ENCODE results near the gene GIPR. TPM values are rescaled to one million over a fixed set of nuclear protein-coding genes. Genes with fewer than 3 reads are reported as not detected.

The GIPR gene
- total and polyA plus RNA-seq, 8 donors = 1.9 to 44.9 (median 6.8) TPM

GRCh38 chr19:45645068-45645630 lies 22.9 kb upstream of the GIPR start:
- DNase-seq = no peak
- Histone ChIP-seq H3K9me3 (no peaks in the 10 kb centered on the region), H3K4me1 (peaks cover 33 to 52% (median 46%) of the 10 kb centered on the region in 4 donors), H3K36me3 (no peaks in the 10 kb centered on the region), H3K27ac (peak overlapping the region in 1 of 5 donors; percentile 53), H3K27me3 (peaks cover 3 to 46% (median 4%) of the 10 kb centered on the region in 3 donors), H3K4me3 (peak overlapping the region; percentile 33 to 52 (median 46))
- intact Hi-C loops (cut with DNase I; ENCODE audit: low total_unique reads) = loop anchor here (10.0 kb wide), 1 partner anchor 120 kb away; no protein-coding TSS in a partner anchor
- 8 to 40% (median 20%) methylated on average over 5 to 35 of the region's 35 CpGs for WGBS, 5 donors
- no peak for TF ChIP-seq POLR2AphosphoS5 (IDR thresholded peaks at IDR 0.05)
- TF ChIP-seq EP300 (IDR thresholded peaks at IDR 0.05) = no peak
- TF ChIP-seq POLR2A (IDR thresholded peaks at IDR 0.05) = no peak
- TF ChIP-seq CTCF (IDR thresholded peaks at IDR 0.05) = no peak

DNA sequence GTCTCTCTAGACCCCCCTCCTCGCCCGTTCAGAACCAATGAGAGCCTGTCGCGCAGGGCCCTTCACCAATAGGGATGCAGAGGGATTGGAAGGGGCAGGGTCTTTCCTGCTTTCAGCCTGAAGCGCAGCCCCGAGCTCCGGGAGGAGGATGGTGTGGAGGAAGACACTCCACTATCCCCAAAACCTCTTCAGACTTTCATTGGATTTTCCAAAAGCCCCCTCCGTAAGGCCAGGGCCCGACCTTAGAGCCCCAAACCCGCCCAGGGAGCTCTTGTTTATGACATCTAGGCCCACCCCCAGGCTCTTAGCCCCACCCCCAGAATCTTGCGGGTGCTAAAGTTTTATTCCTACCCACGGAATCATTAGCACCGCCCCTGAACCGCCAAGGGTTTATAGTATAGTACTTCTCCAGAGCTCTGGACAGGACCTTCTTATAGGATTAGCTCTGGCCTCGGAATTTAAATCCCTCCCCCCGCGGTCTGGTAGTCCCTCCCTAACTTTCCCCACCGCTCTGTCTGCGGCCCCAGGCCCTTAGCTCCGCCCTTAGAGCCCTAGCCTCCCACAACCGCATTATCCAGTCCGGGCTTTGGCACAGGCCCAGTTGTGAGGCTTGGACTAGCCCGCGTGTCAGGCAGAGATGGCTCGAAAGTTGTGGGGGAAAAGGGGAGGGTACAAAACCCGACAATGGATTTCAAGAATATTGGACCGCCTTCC lies 22.2 kb upstream of the GIPR start:
- Histone ChIP-seq H3K9me3 (no peaks in the 10 kb centered on the region), H3K27me3 (peaks cover 3 to 48% (median 4%) of the 10 kb centered on the region in 3 donors), H3K4me3 (peak overlapping the region; percentile 33 to 52 (median 46)), H3K36me3 (no peaks in the 10 kb centered on the region), H3K27ac (peak overlapping the region in 4 of 5 donors; percentile 9 to 53 (median 30)), H3K4me1 (peaks cover 33 to 48% (median 43%) of the 10 kb centered on the region in 4 donors)
- WGBS, 5 donors = 1 to 2% (median 2%) methylated on average over 25 to 27 of the region's 27 CpGs
- intact Hi-C loops (cut with DNase I; ENCODE audit: low total_unique reads) = loop anchor here (10.0 kb wide), 1 partner anchor 121 kb away; no protein-coding TSS in a partner anchor
- DNase-seq = peak; percentile 88 to 93
- TF ChIP-seq CTCF (IDR thresholded peaks at IDR 0.05) (no peak), EP300 (IDR thresholded peaks at IDR 0.05) (no peak), POLR2AphosphoS5 (IDR thresholded peaks at IDR 0.05) (no peak), POLR2A (IDR thresholded peaks at IDR 0.05) (no peak)

- Histone ChIP-seq H3K27ac (peak overlapping the region in 3 of 5 donors; percentile 9 to 53 (median 22)), H3K4me1 (peaks cover 32 to 43% (median 38%) of the 10 kb centered on the region in 4 donors), H3K27me3 (peaks cover 3 to 48% (median 4%) of the 10 kb centered on the region in 3 donors), H3K9me3 (no peaks in the 10 kb centered on the region), H3K36me3 (no peaks in the 10 kb centered on the region), H3K4me3 (peak overlapping the region in 3 of 4 donors; percentile 44 to 52 (median 48))
- TF ChIP-seq POLR2AphosphoS5 (IDR thresholded peaks at IDR 0.05) = no peak
- TF ChIP-seq POLR2A (IDR thresholded peaks at IDR 0.05) = no peak
- TF ChIP-seq EP300 (IDR thresholded peaks at IDR 0.05) = no peak
- TF ChIP-seq CTCF (IDR thresholded peaks at IDR 0.05) = no peak
- DNase-seq = no peak
- intact Hi-C loops (cut with DNase I; ENCODE audit: low total_unique reads) = loop anchor here (10.0 kb wide), 1 partner anchor 122 kb away; no protein-coding TSS in a partner anchor
- 5 to 12% (median 10%) methylated on average over 8 to 9 of the region's 9 CpGs for WGBS, 5 donors
Measured at GRCh38 chr19:45646345-45646698, 21.7 kb upstream of the GIPR start.

- WGBS, 5 donors = 52 to 81% (median 78%) methylated on average over 3 of the region's 3 CpGs
Measured at GRCh38 chr19:45650722-45651121, 17.3 kb upstream of the GIPR start.

More at GRCh38 chr19:45650722-45651121, 17.3 kb upstream of the GIPR start:
- Histone ChIP-seq H3K36me3 (no peaks in the 10 kb centered on the region), H3K27ac (no peak overlapping the region), H3K4me3 (no peak overlapping the region), H3K4me1 (peaks cover 6 to 8% (median 8%) of the 10 kb centered on the region in 4 donors), H3K9me3 (no peaks in the 10 kb centered on the region), H3K27me3 (peaks cover 0 to 22% (median 0%) of the 10 kb centered on the region in 3 donors)
- DNase-seq = no peak
- intact Hi-C loops (cut with DNase I; ENCODE audit: low total_unique reads) = no loop called here
- TF ChIP-seq POLR2A (IDR thresholded peaks at IDR 0.05) = no peak
- no peak for TF ChIP-seq CTCF (IDR thresholded peaks at IDR 0.05)
- TF ChIP-seq EP300 (IDR thresholded peaks at IDR 0.05) = no peak
- TF ChIP-seq POLR2AphosphoS5 (IDR thresholded peaks at IDR 0.05) = no peak
